DND-41 (cell line): ENCODE measurements around the gene KCNG3.

Source experiments
- CTCF ChIP-seq: IDR thresholded peaks from 2 replicates; pipeline ENCODE4 v1.5.1; 2012; ENCODE audit warnings: borderline replicate concordance, low read length, moderate library complexity, mild to moderate bottlenecking; ENCODE audit not compliant: poor library complexity, severe bottlenecking; ENCODE audit errors: extremely low read depth
- EZH2 ChIP-seq: IDR thresholded peaks from 3 replicates; pipeline ENCODE4 v1.6.1; 2012; ENCODE audit warnings: borderline replicate concordance, low read depth, mild to moderate bottlenecking, moderate library complexity, low read length, inconsistent platforms; ENCODE audit not compliant: severe bottlenecking

DNA sequence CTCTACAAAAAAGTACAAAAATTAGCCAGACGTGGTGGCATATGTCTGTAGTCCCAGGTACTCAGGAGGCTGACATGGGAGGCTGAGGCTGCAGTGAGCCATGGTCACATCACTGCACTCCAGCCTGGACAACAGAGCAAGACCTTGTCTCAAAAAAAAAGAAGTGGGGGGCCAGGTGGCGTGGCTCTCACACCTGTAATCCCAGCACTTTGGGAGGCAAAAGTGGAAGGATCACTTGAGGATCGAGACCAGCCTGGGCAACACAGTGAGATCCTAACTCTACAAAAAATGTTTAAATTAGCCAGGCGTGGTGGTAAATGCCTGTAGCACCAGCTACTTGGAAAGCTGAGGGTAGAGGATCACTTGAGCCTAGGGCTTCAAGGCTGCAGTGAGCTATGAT lies 23.1 kb downstream of the KCNG3 start:
- TF ChIP-seq CTCF (no peak), EZH2 (no peak)
